22Rv1 (cell line): ENCODE measurements around the gene MSANTD4.

Experiments used
- CTCF ChIP-seq: fragments of 450-650 bp; IDR thresholded peaks from 2 replicates; pipeline ENCODE4 v1.5.1; 2017; ENCODE audit warnings: mild to moderate bottlenecking
- ZFX ChIP-seq: fragments of 450-650 bp; IDR thresholded peaks from 2 replicates; pipeline ENCODE4 v1.6.1; 2017; ENCODE audit warnings: antibody characterized with exemption, borderline replicate concordance

GRCh38 chr11:106022795-106023275 lies 795 bp upstream of the MSANTD4 start:
- TF ChIP-seq CTCF (no peak), ZFX (no peak)
